HG03520 (cell line): Measurements from ENCODE around the gene GNB5.
A peak's percentile ranks its signal among the peaks of the same experiment; 100 is the strongest.

ENCODE experiments used
- ATAC-seq: cut with Tn5 transposase; IDR thresholded peaks from one replicate; pipeline ENCODE4 v1.9.1; 2021; ENCODE audit warnings: mild to moderate bottlenecking, moderate library complexity; ENCODE audit not compliant: unreplicated experiment

Gene GNB5

GRCh38 chr15:52208306-52208946 lies 17.2 kb upstream of the GNB5 start:
- ATAC-seq = peak; percentile 91

- no peak for ATAC-seq
These were observed 16.0 kb upstream of the GNB5 start for GRCh38 chr15:52207191-52207590.

GRCh38 chr15:52206446-52206845 lies 15.3 kb upstream of the GNB5 start:
- no peak for ATAC-seq

GRCh38 chr15:52204657-52205056 lies 13.5 kb upstream of the GNB5 start:
- ATAC-seq = no peak

- ATAC-seq = no peak
These were observed 9.7 kb upstream of the GNB5 start for GRCh38 chr15:52200831-52201365.

- no peak for ATAC-seq
These were observed 8.1 kb upstream of the GNB5 start for GRCh38 chr15:52199271-52199670.

- ATAC-seq = no peak
These were observed 5.7 kb upstream of the GNB5 start for GRCh38 chr15:52196891-52197290.

- no peak for ATAC-seq
These were observed 2.6 kb upstream of the GNB5 start for GRCh38 chr15:52193791-52194190.

GRCh38 chr15:52193321-52193720 lies 2.1 kb upstream of the GNB5 start:
- ATAC-seq = no peak

- ATAC-seq = no peak
These were observed 4.3 kb downstream of the GNB5 start for GRCh38 chr15:52186651-52187486.

GRCh38 chr15:52185151-52185561 lies 6.0 kb downstream of the GNB5 start:
- no peak for ATAC-seq

- no peak for ATAC-seq
These were observed 6.5 kb downstream of the GNB5 start for GRCh38 chr15:52184721-52185120.

- ATAC-seq = no peak
These were observed 7.5 kb downstream of the GNB5 start for GRCh38 chr15:52183562-52184173.

GRCh38 chr15:52181938-52182780 lies 9.0 kb downstream of the GNB5 start:
- ATAC-seq = no peak

- no peak for ATAC-seq
These were observed 10.2 kb downstream of the GNB5 start for GRCh38 chr15:52180851-52181450.

GRCh38 chr15:52180196-52180835 lies 10.9 kb downstream of the GNB5 start:
- ATAC-seq = peak; percentile 23

GRCh38 chr15:52179278-52180195 lies 11.7 kb downstream of the GNB5 start:
- ATAC-seq = peak; percentile 70

- ATAC-seq = no peak
These were observed 12.4 kb downstream of the GNB5 start for GRCh38 chr15:52178765-52179164.

GRCh38 chr15:52172869-52173268 lies 18.3 kb downstream of the GNB5 start:
- no peak for ATAC-seq
